Ovary (tissue), 3 donors: ENCODE data around the gene NDUFS4.

ENCODE experiments used
- POLR2A ChIP-seq: fragments of 450-650 bp; IDR thresholded peaks from one replicate; pipeline ENCODE4 v1.6.1; 2017; ENCODE audit warnings: antibody characterized with exemption, mild to moderate bottlenecking, moderate library complexity
- TF ChIP-seq, protein P1 (sequence below), 3 donors: fragments of 450-650 bp in 2 of 3; fragments of 200-600 bp in 1 of 3; IDR thresholded peaks; one replicate each; pipeline versions ENCODE4 v1.5.1 to v1.8.0; 2016 to 2022; ENCODE audit warnings: antibody characterized with exemption in 3 of 3, mild to moderate bottlenecking in 1 of 3
- donor health status: DM: no; HTN: no; CAD: no.

DNA sequence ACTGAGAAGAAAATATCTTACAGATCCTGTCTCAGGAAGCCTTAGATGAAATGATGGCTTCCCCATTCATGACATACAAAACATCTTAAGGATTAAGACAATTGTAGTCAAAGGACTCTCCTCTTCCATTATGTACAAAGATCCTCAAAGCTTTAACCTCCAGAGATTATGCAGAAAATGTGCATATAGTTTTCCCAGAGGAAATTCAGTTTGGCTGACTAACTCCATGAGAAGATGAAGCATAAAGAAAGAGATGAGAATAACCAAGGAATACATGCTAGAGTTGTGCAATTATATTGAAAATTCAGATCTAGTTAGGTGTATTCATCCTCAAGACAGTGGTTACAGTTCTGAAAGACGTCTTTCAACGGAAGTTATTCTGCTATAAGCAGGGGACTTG lies 18.6 kb upstream of the NDUFS4 start:
- no peak for TF ChIP-seq POLR2A
- TF ChIP-seq, protein P1, sequence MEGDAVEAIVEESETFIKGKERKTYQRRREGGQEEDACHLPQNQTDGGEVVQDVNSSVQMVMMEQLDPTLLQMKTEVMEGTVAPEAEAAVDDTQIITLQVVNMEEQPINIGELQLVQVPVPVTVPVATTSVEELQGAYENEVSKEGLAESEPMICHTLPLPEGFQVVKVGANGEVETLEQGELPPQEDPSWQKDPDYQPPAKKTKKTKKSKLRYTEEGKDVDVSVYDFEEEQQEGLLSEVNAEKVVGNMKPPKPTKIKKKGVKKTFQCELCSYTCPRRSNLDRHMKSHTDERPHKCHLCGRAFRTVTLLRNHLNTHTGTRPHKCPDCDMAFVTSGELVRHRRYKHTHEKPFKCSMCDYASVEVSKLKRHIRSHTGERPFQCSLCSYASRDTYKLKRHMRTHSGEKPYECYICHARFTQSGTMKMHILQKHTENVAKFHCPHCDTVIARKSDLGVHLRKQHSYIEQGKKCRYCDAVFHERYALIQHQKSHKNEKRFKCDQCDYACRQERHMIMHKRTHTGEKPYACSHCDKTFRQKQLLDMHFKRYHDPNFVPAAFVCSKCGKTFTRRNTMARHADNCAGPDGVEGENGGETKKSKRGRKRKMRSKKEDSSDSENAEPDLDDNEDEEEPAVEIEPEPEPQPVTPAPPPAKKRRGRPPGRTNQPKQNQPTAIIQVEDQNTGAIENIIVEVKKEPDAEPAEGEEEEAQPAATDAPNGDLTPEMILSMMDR (IDR thresholded peaks at IDR 0.05): no peak
